ENCODE measurements around the gene PTPN22. TPM values are rescaled to one million over a fixed set of nuclear protein-coding genes. Genes with fewer than 3 reads are reported as not detected.
"Not testable (repeated sequence)": the region's sequence is repeated elsewhere in the genome, so short reads cannot be mapped to it uniquely, and the experiment has no call there.

PTPN22 gene
- total RNA-seq, 1 experiment from 2014 or later, result 0.38 TPM

DNA sequence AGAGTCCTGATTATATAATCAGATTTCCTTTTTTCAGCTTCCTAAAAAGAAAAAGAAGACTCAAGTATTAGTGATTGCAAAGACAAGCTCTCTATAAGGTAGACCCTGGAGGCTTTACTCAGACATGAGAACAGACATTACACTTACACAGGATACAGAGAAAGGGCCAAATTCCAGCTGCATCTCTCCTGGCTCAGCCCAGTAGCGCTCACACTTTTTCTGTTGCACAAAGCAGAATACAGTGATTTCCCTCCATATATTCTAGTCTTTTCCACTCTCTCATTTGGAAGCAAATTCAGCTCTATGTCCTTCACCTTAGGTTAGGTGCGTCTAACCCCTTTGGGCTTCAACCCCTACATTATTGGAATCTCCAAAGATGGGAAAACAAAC lies 15.1 kb downstream of the PTPN22 start:
- DNase-seq, result no peak
- Mint-ChIP-seq H3K27me3 (ENCODE audit: unreplicated experiment) (no peaks in the 10 kb centered on the region), H3K27ac (ENCODE audit: unreplicated experiment) (no peak overlapping the region), H3K36me3 (ENCODE audit: insufficient read depth, unreplicated experiment) (no peaks in the 10 kb centered on the region), H3K4me1 (ENCODE audit: low read depth, unreplicated experiment) (peaks cover 7% of the 10 kb centered on the region), H3K4me3 (ENCODE audit: low read depth, unreplicated experiment) (no peak overlapping the region), H3K9me3 (ENCODE audit: low read depth, unreplicated experiment) (no peaks in the 10 kb centered on the region)
- BruUV-seq (replicated peaks), result no TSS peak
- no peak for TF ChIP-seq CTCF (IDR thresholded peaks at IDR 0.05; ENCODE audit: unreplicated experiment)
- CTCF ChIA-PET, result no interaction called here
- intact Hi-C loops (cut with micrococcal nuclease; ENCODE audit: unreplicated experiment), result no loop called here

- TF ChIP-seq CTCF (IDR thresholded peaks at IDR 0.05; ENCODE audit: unreplicated experiment), result no peak
Measured at GRCh38 chr1:113855630-113856400, 15.7 kb downstream of the PTPN22 start.

DNA sequence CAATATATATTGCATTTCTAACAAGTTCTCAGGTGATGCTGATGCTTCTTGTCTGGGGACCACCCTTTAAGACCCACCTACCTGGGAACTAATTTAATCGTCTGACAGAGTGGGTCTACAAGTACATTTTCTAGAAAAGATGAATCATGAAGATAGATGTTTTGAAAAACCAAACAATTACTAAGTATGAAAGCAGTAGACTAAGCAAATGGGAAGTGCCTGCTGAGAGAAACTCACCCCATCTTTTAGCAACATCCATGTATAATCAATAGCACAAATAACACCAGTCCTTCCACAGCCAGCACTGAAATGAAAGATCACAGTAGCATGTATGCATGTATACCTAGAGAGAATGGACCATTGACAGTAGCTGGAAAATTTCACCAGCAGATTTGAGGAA lies 17.3 kb downstream of the PTPN22 start:
- CTCF ChIA-PET, result no interaction called here
- Mint-ChIP-seq H3K36me3 (ENCODE audit: insufficient read depth, unreplicated experiment) (no peaks in the 10 kb centered on the region), H3K4me1 (ENCODE audit: low read depth, unreplicated experiment) (no peaks in the 10 kb centered on the region), H3K9me3 (ENCODE audit: low read depth, unreplicated experiment) (no peaks in the 10 kb centered on the region), H3K27ac (ENCODE audit: unreplicated experiment) (no peak overlapping the region), H3K27me3 (ENCODE audit: unreplicated experiment) (no peaks in the 10 kb centered on the region), H3K4me3 (ENCODE audit: low read depth, unreplicated experiment) (no peak overlapping the region)
- intact Hi-C loops (cut with micrococcal nuclease; ENCODE audit: unreplicated experiment), result no loop called here
- BruUV-seq (replicated peaks), result no TSS peak
- no peak for DNase-seq
- no peak for TF ChIP-seq CTCF (IDR thresholded peaks at IDR 0.05; ENCODE audit: unreplicated experiment)

More at GRCh38 chr1:113855630-113856400, 15.7 kb downstream of the PTPN22 start:
- intact Hi-C loops (cut with micrococcal nuclease; ENCODE audit: unreplicated experiment), result no loop called here
- no peaks in the 10 kb centered on the region for H3K36me3 Mint-ChIP-seq (ENCODE audit: insufficient read depth, unreplicated experiment)
- H3K4me3 Mint-ChIP-seq (ENCODE audit: low read depth, unreplicated experiment), result no peak overlapping the region
- no peaks in the 10 kb centered on the region for H3K9me3 Mint-ChIP-seq (ENCODE audit: low read depth, unreplicated experiment)
- no peaks in the 10 kb centered on the region for H3K27me3 Mint-ChIP-seq (ENCODE audit: unreplicated experiment)
- H3K4me1 Mint-ChIP-seq (ENCODE audit: low read depth, unreplicated experiment), result peaks cover 2% of the 10 kb centered on the region
- no TSS peak for BruUV-seq (replicated peaks)
- H3K27ac Mint-ChIP-seq (ENCODE audit: unreplicated experiment), result no peak overlapping the region
- CTCF ChIA-PET, result interaction anchor here (0.5 kb wide), 1 partner anchor 19 kb away, joined by 3 read pairs; no protein-coding TSS in a partner anchor
- DNase-seq, result no peak

GRCh38 chr1:113852694-113853093 lies 18.8 kb downstream of the PTPN22 start:
- DNase-seq; H3K27ac Mint-ChIP-seq (ENCODE audit: unreplicated experiment); H3K9me3 Mint-ChIP-seq (ENCODE audit: low read depth, unreplicated experiment); CTCF ChIA-PET; H3K36me3 Mint-ChIP-seq (ENCODE audit: insufficient read depth, unreplicated experiment); intact Hi-C loops (cut with micrococcal nuclease; ENCODE audit: unreplicated experiment); H3K4me3 Mint-ChIP-seq (ENCODE audit: low read depth, unreplicated experiment); BruUV-seq (replicated peaks); H3K27me3 Mint-ChIP-seq (ENCODE audit: unreplicated experiment); H3K4me1 Mint-ChIP-seq (ENCODE audit: low read depth, unreplicated experiment): not testable (repeated sequence)

DNA sequence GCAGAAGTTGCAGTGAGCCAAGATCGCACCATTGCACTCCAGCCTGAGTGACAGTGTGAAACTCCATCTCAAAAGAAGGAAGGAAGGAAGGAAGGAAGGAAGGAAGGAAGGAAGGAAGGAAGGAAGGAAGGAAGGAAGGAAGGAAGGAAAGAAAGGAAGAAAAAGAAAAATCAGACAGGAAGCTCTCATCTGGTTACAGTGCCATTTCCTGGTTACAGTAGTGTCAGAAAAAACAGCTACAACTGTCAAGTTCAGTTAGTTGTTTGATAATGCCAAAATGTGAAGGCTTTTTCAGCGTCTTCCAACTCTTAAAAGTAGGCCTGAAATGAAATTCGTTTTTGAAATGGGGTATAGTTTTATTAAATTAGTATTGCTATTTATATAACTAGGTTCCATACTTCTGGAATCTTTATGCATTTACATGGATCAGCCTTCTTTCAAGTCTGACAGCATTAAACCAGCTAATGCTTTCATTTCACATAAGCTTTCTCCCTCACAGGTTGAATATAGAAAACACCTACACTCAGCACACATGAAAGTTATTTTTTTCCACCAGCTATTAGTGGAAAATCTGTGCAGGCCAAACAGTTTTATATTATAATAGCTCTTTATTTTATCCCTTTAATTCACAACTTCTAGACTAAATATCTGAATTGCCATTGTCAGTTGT lies 21.2 kb downstream of the PTPN22 start:
- CTCF ChIA-PET, result interaction anchor here (0.9 kb wide), 1 partner anchor 29 kb away, joined by 3 read pairs; no protein-coding TSS in a partner anchor
- TF ChIP-seq CTCF (IDR thresholded peaks at IDR 0.05; ENCODE audit: unreplicated experiment), result no peak
- no peaks in the 10 kb centered on the region for H3K27me3 Mint-ChIP-seq (ENCODE audit: unreplicated experiment)
- no peak for DNase-seq
- no peak overlapping the region for H3K4me3 Mint-ChIP-seq (ENCODE audit: low read depth, unreplicated experiment)
- H3K36me3 Mint-ChIP-seq (ENCODE audit: insufficient read depth, unreplicated experiment), result no peaks in the 10 kb centered on the region
- BruUV-seq (replicated peaks), result no TSS peak
- intact Hi-C loops (cut with micrococcal nuclease; ENCODE audit: unreplicated experiment), result no loop called here
- no peak overlapping the region for H3K27ac Mint-ChIP-seq (ENCODE audit: unreplicated experiment)
- H3K9me3 Mint-ChIP-seq (ENCODE audit: low read depth, unreplicated experiment), result peaks cover 3% of the 10 kb centered on the region
- no peaks in the 10 kb centered on the region for H3K4me1 Mint-ChIP-seq (ENCODE audit: low read depth, unreplicated experiment)

All from Calu3 (cell line).